Endothelial cell (in vitro differentiated cells): ENCODE measurements around the gene LCP2. TPM values are rescaled to one million over a fixed set of nuclear protein-coding genes. Genes with fewer than 3 reads are reported as not detected.

Experiments
- DNase-seq: peaks from one replicate; pipeline ENCODE4 v3.0.0; 2021; ENCODE audit warnings: low spot score
- H3K27ac Mint-ChIP-seq: one replicate; pipeline ENCODE4 v1.8.0; 2021; ENCODE audit warnings: mixed read lengths, inconsistent platforms; ENCODE audit not compliant: unreplicated experiment
- H3K27me3 Mint-ChIP-seq: one replicate; pipeline ENCODE4 v1.8.0; 2021; ENCODE audit warnings: mild to moderate bottlenecking, moderate library complexity, mixed read lengths, inconsistent platforms; ENCODE audit not compliant: unreplicated experiment
- H3K36me3 Mint-ChIP-seq: one replicate; pipeline ENCODE4 v1.8.0; 2021; ENCODE audit warnings: mild to moderate bottlenecking, low read depth, mixed read lengths, inconsistent platforms; ENCODE audit not compliant: unreplicated experiment
- H3K4me1 Mint-ChIP-seq: one replicate; pipeline ENCODE4 v1.8.0; 2021; ENCODE audit warnings: mild to moderate bottlenecking, mixed read lengths, inconsistent platforms; ENCODE audit not compliant: unreplicated experiment
- H3K4me3 Mint-ChIP-seq: one replicate; pipeline ENCODE4 v1.8.0; 2021; ENCODE audit warnings: mild to moderate bottlenecking, mixed read lengths, inconsistent platforms; ENCODE audit not compliant: unreplicated experiment
- H3K9me3 Mint-ChIP-seq: one replicate; pipeline ENCODE4 v1.8.0; 2021; ENCODE audit warnings: mixed read lengths, inconsistent platforms; ENCODE audit not compliant: unreplicated experiment
- CTCF ChIP-seq: fragments of 200-600 bp; sonication (generic); IDR thresholded peaks from one replicate; pipeline ENCODE4 v1.5.0; 2021; ENCODE audit warnings: antibody characterized with exemption; ENCODE audit not compliant: unreplicated experiment
- total RNA-seq: library from RNA; stranded (reverse); fragmentation: NEBNext Ultra II Directional; extraction: Animal tissue kit (Norgen Biotek cat#: 25700); gene quantifications from one replicate; pipeline ENCODE4 v1.2.1, GENCODE V29; 2021; ENCODE audit not compliant: unreplicated experiment

Gene LCP2
- total RNA-seq, 1 donor from 2014 or later: 13.8 TPM

- DNase-seq: no peak
- Mint-ChIP-seq H3K27me3 (peaks cover 3% of the 10 kb centered on the region), H3K9me3 (no peaks in the 10 kb centered on the region), H3K27ac (no peak overlapping the region), H3K36me3 (no peaks in the 10 kb centered on the region), H3K4me1 (peaks cover 43% of the 10 kb centered on the region), H3K4me3 (no peak overlapping the region)
- no peak for TF ChIP-seq CTCF
Observed at GRCh38 chr5:170226661-170227060, 70.9 kb downstream of the LCP2 start.

- no peak for DNase-seq
- Mint-ChIP-seq H3K9me3 (no peaks in the 10 kb centered on the region), H3K36me3 (no peaks in the 10 kb centered on the region), H3K27ac (no peak overlapping the region), H3K27me3 (peaks cover 3% of the 10 kb centered on the region), H3K4me3 (no peak overlapping the region), H3K4me1 (peaks cover 47% of the 10 kb centered on the region)
- TF ChIP-seq CTCF: peak; percentile 49
Observed at GRCh38 chr5:170226129-170226615, 71.4 kb downstream of the LCP2 start.

- Mint-ChIP-seq H3K4me3 (no peak overlapping the region), H3K9me3 (no peaks in the 10 kb centered on the region)
Observed at GRCh38 chr5:170225326-170226128, 72.0 kb downstream of the LCP2 start.

GRCh38 chr5:170223906-170224305 is 73.7 kb downstream of the LCP2 start:
- H3K4me1 Mint-ChIP-seq: peaks cover 47% of the 10 kb centered on the region
- H3K36me3 Mint-ChIP-seq: no peaks in the 10 kb centered on the region
- H3K27ac Mint-ChIP-seq: peak overlapping the region; percentile 49
- no peak for DNase-seq
- peaks cover 3% of the 10 kb centered on the region for H3K27me3 Mint-ChIP-seq
- no peaks in the 10 kb centered on the region for H3K9me3 Mint-ChIP-seq
- H3K4me3 Mint-ChIP-seq: no peak overlapping the region
- no peak for TF ChIP-seq CTCF

More at GRCh38 chr5:170225326-170226128, 72.0 kb downstream of the LCP2 start:
- Mint-ChIP-seq H3K27ac (peak overlapping the region; percentile 55), H3K4me1 (peaks cover 47% of the 10 kb centered on the region), H3K36me3 (no peaks in the 10 kb centered on the region), H3K27me3 (peaks cover 3% of the 10 kb centered on the region)
- peak; percentile 76 for TF ChIP-seq CTCF
- DNase-seq: peak; percentile 81

GRCh38 chr5:170223360-170223759 is 74.2 kb downstream of the LCP2 start:
- no peak for DNase-seq
- Mint-ChIP-seq H3K9me3 (no peaks in the 10 kb centered on the region), H3K4me3 (no peak overlapping the region), H3K36me3 (no peaks in the 10 kb centered on the region), H3K27ac (no peak overlapping the region), H3K4me1 (peaks cover 47% of the 10 kb centered on the region), H3K27me3 (peaks cover 3% of the 10 kb centered on the region)
- TF ChIP-seq CTCF: no peak
